ENCODE measurements around the gene UROC1. TPM values are rescaled to one million over a fixed set of nuclear protein-coding genes. Genes with fewer than 3 reads are reported as not detected.

The UROC1 gene
- total and polyA plus RNA-seq, 2 donors (not counting 1 experiment from before 2014, with no cell fraction given) = not detected

- Histone ChIP-seq H3K79me2 (ENCODE audit: control insufficient read depth, insufficient read depth, low read length) (no peaks in the 10 kb centered on the region), H3K9ac (ENCODE audit: low read length) (no peak overlapping the region), H2AFZ (ENCODE audit: insufficient read depth, low read depth, low read length, poor library complexity, severe bottlenecking) (no peak overlapping the region), H3K27me3 (replicated peaks in 1 of 4; ENCODE audit: control extremely low read depth in 1 of 4, control insufficient read depth in 3 of 4, insufficient read depth in 4 of 4, low read length in 3 of 4) (no peaks in the 10 kb centered on the region), H3K4me1 (ENCODE audit: control insufficient read depth in 2 of 2, insufficient read depth in 2 of 2, low read length in 2 of 2) (no peaks in the 10 kb centered on the region), H4K20me1 (ENCODE audit: control insufficient read depth, insufficient read depth, low read length, poor library complexity, severe bottlenecking) (no peaks in the 10 kb centered on the region), H3K9me3 (ENCODE audit: control extremely low read depth in 1 of 3, control insufficient read depth in 2 of 3, insufficient read depth in 1 of 3, low read length in 2 of 3) (peaks cover 0 to 4% (median 0%) of the 10 kb centered on the region in 3 donors), H3K4me2 (replicated peaks; ENCODE audit: low read depth, low read length, poor library complexity, severe bottlenecking) (no peak overlapping the region), H3K4me3 (ENCODE audit: control extremely low read depth in 1 of 5, extremely low read depth in 1 of 5, insufficient read depth in 1 of 5, low read depth in 2 of 5, low read length in 4 of 5) (no peak overlapping the region), H3K27ac (ENCODE audit: low read length in 2 of 2) (no peak overlapping the region), H3K36me3 (replicated peaks in 1 of 2; ENCODE audit: control extremely low read depth in 1 of 2, control insufficient read depth in 1 of 2, extremely low read depth in 1 of 2, insufficient read depth in 2 of 2, low read length in 1 of 2) (peaks cover 0 to 29% of the 10 kb centered on the region in 2 experiments)
- TF ChIP-seq, protein P1, sequence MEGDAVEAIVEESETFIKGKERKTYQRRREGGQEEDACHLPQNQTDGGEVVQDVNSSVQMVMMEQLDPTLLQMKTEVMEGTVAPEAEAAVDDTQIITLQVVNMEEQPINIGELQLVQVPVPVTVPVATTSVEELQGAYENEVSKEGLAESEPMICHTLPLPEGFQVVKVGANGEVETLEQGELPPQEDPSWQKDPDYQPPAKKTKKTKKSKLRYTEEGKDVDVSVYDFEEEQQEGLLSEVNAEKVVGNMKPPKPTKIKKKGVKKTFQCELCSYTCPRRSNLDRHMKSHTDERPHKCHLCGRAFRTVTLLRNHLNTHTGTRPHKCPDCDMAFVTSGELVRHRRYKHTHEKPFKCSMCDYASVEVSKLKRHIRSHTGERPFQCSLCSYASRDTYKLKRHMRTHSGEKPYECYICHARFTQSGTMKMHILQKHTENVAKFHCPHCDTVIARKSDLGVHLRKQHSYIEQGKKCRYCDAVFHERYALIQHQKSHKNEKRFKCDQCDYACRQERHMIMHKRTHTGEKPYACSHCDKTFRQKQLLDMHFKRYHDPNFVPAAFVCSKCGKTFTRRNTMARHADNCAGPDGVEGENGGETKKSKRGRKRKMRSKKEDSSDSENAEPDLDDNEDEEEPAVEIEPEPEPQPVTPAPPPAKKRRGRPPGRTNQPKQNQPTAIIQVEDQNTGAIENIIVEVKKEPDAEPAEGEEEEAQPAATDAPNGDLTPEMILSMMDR (IDR thresholded peaks at IDR 0.05) = no peak
- TF ChIP-seq EZH2 (IDR thresholded peaks at IDR 0.05; ENCODE audit: borderline replicate concordance, insufficient read depth, low read depth, low read length, poor library complexity, severe bottlenecking) = no peak
- CTCF ChIA-PET = no interaction called here
- Mint-ChIP-seq H3K27ac (no peak overlapping the region), H3K4me1 (no peaks in the 10 kb centered on the region), H3K9me3 (ENCODE audit: insufficient read depth) (no peaks in the 10 kb centered on the region), H3K27me3 (no peaks in the 10 kb centered on the region), H3K4me3 (no peak overlapping the region)
- DNase-seq = no peak
- 100% methylated on average over 6 of the region's 6 CpGs for WGBS (ENCODE audit: insufficient coverage)
- POLR2A ChIA-PET = no interaction called here
- no peak for ATAC-seq (ENCODE audit: low read depth)
- intact Hi-C loops (cut with micrococcal nuclease) = no loop called here
These were observed 83.3 kb downstream of the UROC1 start for GRCh38 chr3:126434264-126434590.

GRCh38 chr3:126433496-126434263 lies 83.9 kb downstream of the UROC1 start:
- H3K27me3 Mint-ChIP-seq = no peaks in the 10 kb centered on the region
- Histone ChIP-seq H3K4me2 (replicated peaks; ENCODE audit: low read depth, low read length, poor library complexity, severe bottlenecking) (no peak overlapping the region), H3K9me3 (ENCODE audit: control extremely low read depth in 1 of 3, control insufficient read depth in 2 of 3, insufficient read depth in 1 of 3, low read length in 2 of 3) (peaks cover 0 to 6% (median 0%) of the 10 kb centered on the region in 3 donors), H3K27me3 (replicated peaks in 1 of 4; ENCODE audit: control extremely low read depth in 1 of 4, control insufficient read depth in 3 of 4, insufficient read depth in 4 of 4, low read length in 3 of 4) (no peaks in the 10 kb centered on the region), H3K36me3 (replicated peaks in 1 of 2; ENCODE audit: control extremely low read depth in 1 of 2, control insufficient read depth in 1 of 2, extremely low read depth in 1 of 2, insufficient read depth in 2 of 2, low read length in 1 of 2) (peaks cover 0 to 23% of the 10 kb centered on the region in 2 experiments), H3K4me1 (ENCODE audit: control insufficient read depth in 2 of 2, insufficient read depth in 2 of 2, low read length in 2 of 2) (no peaks in the 10 kb centered on the region), H4K20me1 (ENCODE audit: control insufficient read depth, insufficient read depth, low read length, poor library complexity, severe bottlenecking) (no peaks in the 10 kb centered on the region), H3K79me2 (ENCODE audit: control insufficient read depth, insufficient read depth, low read length) (no peaks in the 10 kb centered on the region), H3K4me3 (ENCODE audit: control extremely low read depth in 1 of 5, extremely low read depth in 1 of 5, insufficient read depth in 1 of 5, low read depth in 2 of 5, low read length in 4 of 5) (no peak overlapping the region), H3K9ac (ENCODE audit: low read length) (no peak overlapping the region), H2AFZ (ENCODE audit: insufficient read depth, low read depth, low read length, poor library complexity, severe bottlenecking) (no peak overlapping the region), H3K27ac (ENCODE audit: low read length in 2 of 2) (no peak overlapping the region)
- ChIA-PET POLR2A (no interaction called here), CTCF (no interaction called here)
- no peak overlapping the region for H3K27ac Mint-ChIP-seq
- intact Hi-C loops (cut with micrococcal nuclease) = no loop called here
- no peaks in the 10 kb centered on the region for H3K4me1 Mint-ChIP-seq
- no peaks in the 10 kb centered on the region for H3K9me3 Mint-ChIP-seq (ENCODE audit: insufficient read depth)
- 98% methylated on average over 12 of the region's 13 CpGs for WGBS (ENCODE audit: insufficient coverage)
- TF ChIP-seq, protein P1 (IDR thresholded peaks at IDR 0.05) = no peak
- no peak for TF ChIP-seq EZH2 (IDR thresholded peaks at IDR 0.05; ENCODE audit: borderline replicate concordance, insufficient read depth, low read depth, low read length, poor library complexity, severe bottlenecking)
- DNase-seq (no peak), ATAC-seq (ENCODE audit: low read depth) (no peak)
- no peak overlapping the region for H3K4me3 Mint-ChIP-seq
